ENCODE data around the gene ZCCHC2.

ZCCHC2 gene

GRCh38 chr18:62510789-62511188, 12.0 kb upstream of the ZCCHC2 start:
- DNase-seq (ENCODE audit: low read depth) = no peak

GRCh38 chr18:62512532-62512931, 10.3 kb upstream of the ZCCHC2 start:
- DNase-seq (ENCODE audit: low read depth) = no peak

- no peak for DNase-seq (ENCODE audit: low read depth)
These were observed 9.8 kb upstream of the ZCCHC2 start for GRCh38 chr18:62512996-62513395.

GRCh38 chr18:62514570-62514969, 8.3 kb upstream of the ZCCHC2 start:
- no peak for DNase-seq (ENCODE audit: low read depth)

GRCh38 chr18:62516242-62516641, 6.6 kb upstream of the ZCCHC2 start:
- DNase-seq (ENCODE audit: low read depth) = no peak

- DNase-seq (ENCODE audit: low read depth) = no peak
These were observed 4.1 kb upstream of the ZCCHC2 start for GRCh38 chr18:62518460-62519375.

- no peak for DNase-seq (ENCODE audit: low read depth)
These were observed 3.1 kb upstream of the ZCCHC2 start for GRCh38 chr18:62519684-62520083.

- no peak for DNase-seq (ENCODE audit: low read depth)
These were observed 1.7 kb upstream of the ZCCHC2 start for GRCh38 chr18:62521082-62521481.

GRCh38 chr18:62521593-62521992, 1.2 kb upstream of the ZCCHC2 start:
- DNase-seq (ENCODE audit: low read depth) = no peak

GRCh38 chr18:62522178-62522503, 684 bp upstream of the ZCCHC2 start:
- DNase-seq (ENCODE audit: low read depth) = no peak

GRCh38 chr18:62523255-62523588, 397 bp downstream of the ZCCHC2 start:
- no peak for DNase-seq (ENCODE audit: low read depth)

GRCh38 chr18:62523631-62524439, 1.0 kb downstream of the ZCCHC2 start:
- peak; percentile 28 for DNase-seq (ENCODE audit: low read depth)

GRCh38 chr18:62524440-62525200, 1.8 kb downstream of the ZCCHC2 start:
- DNase-seq (ENCODE audit: low read depth) = peak; percentile 37

- DNase-seq (ENCODE audit: low read depth) = no peak
These were observed 2.8 kb downstream of the ZCCHC2 start for GRCh38 chr18:62525608-62526007.

GRCh38 chr18:62526098-62527025, 3.5 kb downstream of the ZCCHC2 start:
- peak; percentile 50 for DNase-seq (ENCODE audit: low read depth)

- DNase-seq (ENCODE audit: low read depth) = no peak
These were observed 6.8 kb downstream of the ZCCHC2 start for GRCh38 chr18:62529597-62529996.

GRCh38 chr18:62531078-62531477, 8.3 kb downstream of the ZCCHC2 start:
- no peak for DNase-seq (ENCODE audit: low read depth)

GRCh38 chr18:62531931-62532330, 9.1 kb downstream of the ZCCHC2 start:
- no peak for DNase-seq (ENCODE audit: low read depth)

- DNase-seq (ENCODE audit: low read depth) = no peak
These were observed 13.2 kb downstream of the ZCCHC2 start for GRCh38 chr18:62536005-62536404.

- no peak for DNase-seq (ENCODE audit: low read depth)
These were observed 14.4 kb downstream of the ZCCHC2 start for GRCh38 chr18:62537042-62537894.

- DNase-seq (ENCODE audit: low read depth) = no peak
These were observed 15.1 kb downstream of the ZCCHC2 start for GRCh38 chr18:62537946-62538345.
